GM04503 (cell line): ENCODE data around the gene BBS9.
"Not testable (repeated sequence)": the region's sequence is repeated elsewhere in the genome, so short reads cannot be mapped to it uniquely, and the experiment has no call there.

Experiments used
- DNase-seq: peaks from one replicate; pipeline ENCODE4 v3.0.0-alpha.2; 2012; ENCODE audit warnings: low read depth

Gene BBS9

DNA sequence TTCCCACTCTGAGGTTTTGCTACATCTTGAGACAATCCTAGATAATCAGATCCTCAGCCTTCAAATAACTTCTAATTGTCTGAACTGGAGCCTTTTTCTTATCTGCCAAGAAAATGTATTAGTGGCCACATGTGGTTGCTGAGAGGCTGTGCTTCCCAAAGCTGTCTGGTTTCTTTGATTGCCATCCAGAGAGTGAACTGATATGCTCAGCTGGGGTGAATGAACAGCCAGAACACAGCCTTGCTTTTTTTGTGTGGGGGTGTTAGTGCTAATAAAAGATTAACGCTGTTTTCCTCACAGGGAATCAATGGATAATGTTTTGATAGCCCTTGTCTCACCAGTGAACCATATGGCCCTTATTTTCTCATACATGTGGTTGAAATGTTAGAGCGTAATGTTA lies 66.9 kb downstream of the BBS9 start:
- DNase-seq, result no peak

DNA sequence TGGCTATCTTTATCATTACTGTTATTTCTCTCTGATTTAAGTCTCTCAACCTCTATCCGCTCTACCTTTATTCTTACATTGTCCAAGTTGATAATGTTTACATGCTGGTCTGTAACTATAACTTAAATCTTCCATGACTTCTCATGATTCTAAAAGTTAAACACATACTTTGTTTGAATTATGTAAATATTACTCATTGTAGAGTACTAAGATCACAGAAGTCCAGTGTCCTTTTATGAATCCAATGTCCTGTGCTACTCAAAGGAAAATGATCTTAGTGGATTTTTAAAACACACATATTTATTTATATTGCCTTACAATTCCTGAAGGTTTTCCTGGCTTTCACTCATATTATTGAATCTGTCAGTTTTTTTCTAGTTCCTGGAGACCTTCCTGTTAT lies 70.9 kb downstream of the BBS9 start:
- DNase-seq, result no peak

DNA sequence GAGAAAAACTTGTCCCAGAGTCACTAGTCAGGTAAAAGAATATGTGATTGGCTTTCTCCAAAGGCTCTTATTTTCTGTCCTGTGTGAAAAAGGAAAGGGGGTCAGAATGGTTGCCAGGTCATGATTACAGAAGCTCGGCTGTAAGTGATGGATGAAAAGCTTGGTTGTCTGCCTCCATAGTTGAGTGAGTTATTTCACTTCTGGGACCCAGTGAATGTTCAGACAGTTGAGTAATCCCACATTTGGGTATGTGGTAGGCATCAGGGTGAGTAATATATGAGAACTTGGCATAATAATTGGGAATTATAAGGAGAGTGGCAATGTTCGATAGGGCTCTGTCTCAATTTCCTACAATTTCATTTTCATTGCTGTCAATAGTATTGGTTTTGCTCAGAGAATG lies 72.5 kb downstream of the BBS9 start:
- DNase-seq, result no peak

DNA sequence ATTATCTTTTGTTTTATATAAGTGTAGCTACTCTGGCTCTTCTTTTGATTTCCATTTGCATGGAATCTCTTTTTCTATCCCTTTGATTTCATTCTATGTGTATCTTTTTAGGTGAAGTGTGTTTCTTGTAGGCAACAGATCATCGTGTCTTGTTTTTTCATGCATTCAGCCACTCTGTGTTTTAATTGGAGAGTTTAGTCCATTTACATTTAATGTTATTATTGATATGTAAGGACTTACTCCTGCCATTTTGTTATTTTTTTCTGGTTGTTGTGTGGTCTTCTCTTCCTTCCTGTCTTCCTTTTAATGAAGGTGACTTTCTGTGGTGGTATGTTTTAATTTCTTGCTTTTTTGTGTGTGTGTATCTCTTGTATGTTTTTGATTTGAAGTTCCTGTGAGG lies 81.6 kb downstream of the BBS9 start:
- no peak for DNase-seq

DNA sequence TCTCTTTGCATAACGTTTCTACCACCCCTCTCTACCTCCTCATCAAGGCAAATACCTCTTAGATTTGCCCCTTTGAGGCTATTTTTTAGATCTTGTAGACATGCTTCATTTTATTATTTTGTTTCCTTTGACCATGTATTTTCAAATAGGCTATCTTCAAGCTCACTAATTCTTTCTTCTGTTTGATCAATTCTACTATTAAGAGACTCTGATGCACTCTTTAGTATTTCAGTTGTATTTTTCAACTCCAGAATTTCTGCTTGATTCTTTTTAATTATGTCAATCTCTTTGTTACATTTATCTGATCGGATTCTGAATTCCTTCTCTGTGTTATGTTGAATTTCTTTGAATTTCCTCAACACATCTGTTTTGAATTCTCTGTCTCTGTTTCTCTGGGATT lies 82.8 kb downstream of the BBS9 start:
- no peak for DNase-seq

DNA sequence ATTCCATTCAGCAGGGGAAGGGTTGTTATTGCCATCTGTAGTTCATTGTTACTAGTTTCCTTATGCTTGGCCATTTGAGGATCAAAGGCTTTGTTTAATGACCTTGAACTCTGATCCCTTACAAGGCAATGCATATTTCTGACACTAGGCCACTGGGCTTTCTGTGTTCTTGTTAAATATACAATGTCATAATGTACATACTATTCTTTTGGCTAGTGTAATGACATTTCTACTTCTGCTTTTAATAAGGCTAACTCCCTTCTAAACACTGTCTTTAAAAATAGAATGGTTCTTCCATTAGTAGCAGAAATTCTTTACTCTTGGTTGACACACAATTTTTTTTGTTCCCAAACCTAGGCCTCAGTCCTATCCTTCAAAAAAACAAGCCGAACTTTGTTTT lies 86.6 kb downstream of the BBS9 start:
- no peak for DNase-seq

DNA sequence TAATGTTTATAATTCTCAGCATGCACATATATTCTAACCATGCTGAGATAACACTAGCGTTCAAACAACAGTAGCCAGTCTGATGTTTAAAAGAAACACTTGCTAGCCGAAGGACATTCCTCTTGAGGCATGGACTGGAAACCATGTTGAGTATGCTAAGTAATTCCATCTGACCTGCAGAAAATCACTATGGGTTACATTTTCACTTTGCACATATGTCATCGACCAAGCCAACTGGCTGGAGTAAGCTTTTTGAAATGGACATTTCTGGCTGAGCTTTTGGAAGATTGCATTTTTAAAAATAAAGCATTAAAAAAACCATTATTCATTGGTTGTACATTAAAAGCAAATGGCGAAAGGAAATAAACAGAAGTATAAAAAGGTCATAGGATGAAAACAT lies 88.2 kb downstream of the BBS9 start:
- no peak for DNase-seq

DNA sequence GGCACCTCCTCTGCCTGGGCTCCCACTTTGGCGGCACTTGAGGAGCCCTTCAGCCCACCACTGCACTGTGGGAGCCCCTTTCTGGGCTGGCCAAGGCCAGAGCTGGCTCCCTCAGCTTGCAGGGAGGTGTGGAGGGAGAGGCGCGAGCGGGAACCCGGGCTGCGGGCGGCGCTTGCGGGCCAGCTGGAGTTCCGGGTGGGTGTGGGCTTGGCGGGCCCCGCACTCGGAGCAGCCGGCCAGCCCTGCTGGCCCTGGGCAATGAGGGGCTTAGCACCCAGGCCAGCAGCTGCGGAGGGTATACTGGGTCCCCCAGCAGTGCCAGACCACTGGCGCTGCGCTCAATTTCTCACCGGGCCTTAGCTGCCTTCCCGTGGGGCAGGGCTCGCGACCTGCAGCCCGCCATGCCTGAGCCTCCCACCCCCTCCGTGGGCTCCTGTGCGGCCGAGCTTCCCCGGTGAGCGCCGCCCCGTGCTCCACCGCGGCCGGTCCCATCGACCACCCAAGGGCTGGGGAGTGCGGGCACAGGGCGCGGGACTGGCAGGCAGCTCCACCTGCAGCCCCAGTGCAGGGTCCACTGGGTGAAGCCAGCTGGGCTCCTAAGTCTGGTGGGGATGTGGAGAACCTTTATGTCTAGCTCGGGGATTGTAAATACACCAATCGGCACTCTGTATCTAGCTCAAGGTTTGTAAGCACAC lies 89.6 kb downstream of the BBS9 start:
- DNase-seq, result not testable (repeated sequence)

DNA sequence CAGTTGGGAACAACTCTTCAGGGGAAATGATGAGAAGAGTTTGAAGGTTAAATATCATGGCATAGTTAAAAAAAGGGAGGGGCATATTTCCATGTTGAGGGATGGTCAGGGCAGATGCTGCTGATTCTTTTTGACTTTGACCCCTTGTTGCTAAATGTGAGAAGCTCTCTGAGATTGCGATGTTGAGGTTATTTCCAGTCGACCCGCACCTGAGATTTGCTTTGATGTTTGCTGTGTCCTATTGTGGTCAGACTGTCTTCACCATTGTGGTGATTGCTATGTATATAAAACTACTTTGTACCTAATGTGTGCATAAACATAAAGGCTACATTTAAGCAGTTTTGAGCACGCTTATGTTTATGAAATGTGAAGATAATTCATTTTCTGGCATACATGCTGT lies 90.9 kb downstream of the BBS9 start:
- no peak for DNase-seq

DNA sequence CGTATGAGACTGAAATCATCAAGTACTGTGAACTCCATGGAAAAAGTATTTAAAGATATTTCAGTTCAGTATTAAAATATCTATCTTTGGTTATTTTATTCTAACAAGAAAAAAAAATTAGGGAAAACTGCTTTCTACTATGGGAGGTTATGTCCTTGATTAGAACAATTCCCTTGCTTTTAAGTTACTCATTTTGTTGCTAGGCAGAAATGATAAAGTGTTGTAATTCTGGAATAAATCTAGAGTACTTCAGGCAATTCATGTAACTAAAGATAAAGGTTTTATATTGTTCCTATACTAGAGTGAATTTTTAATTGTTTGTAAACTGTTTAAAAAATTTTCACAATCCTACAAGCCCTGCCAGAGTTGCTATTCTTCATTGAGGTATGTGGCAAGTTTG lies 92.0 kb downstream of the BBS9 start:
- DNase-seq, result no peak

DNA sequence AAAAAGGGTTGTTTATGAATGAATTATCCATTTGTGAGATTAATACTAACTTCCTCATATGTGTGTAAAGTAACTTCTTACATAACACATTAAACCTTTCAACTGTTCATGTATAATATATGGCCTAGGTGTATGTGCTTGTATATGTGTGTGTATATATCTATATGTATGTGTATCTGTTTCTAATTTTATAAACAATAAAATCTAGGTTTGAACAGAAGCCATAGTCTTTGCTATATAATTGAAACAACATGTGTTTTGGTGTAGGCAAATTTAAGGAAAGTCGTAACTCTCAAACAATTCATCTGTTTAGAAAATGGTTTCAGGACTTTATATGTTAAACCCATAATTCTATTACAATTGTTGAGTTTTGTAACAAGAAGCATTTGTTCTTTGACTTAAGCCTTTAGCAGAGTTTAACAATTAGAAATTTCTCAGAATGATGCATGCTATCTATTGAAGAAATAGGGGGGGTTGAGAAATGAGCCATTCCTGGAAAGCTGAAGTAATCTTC lies 103.3 kb downstream of the BBS9 start:
- DNase-seq, result no peak

DNA sequence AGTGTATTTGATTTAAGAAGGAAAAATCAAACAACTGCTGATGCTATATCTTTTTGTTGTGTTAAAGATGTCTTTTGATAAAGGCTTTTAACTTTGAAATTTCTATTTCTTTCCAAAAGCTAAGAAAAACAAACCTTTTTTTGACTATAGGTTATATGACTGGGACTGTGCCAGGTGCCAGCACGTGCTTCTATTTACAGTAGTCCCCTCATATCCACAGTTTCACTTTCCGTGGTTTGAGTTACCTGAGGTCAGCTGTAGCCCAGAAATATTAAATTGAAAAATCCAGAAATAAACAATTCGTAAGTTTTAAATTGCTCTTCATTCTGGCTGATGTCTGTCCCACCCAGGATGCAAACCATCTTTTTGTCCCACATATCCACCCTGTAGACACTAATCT lies 104.3 kb downstream of the BBS9 start:
- DNase-seq, result no peak

DNA sequence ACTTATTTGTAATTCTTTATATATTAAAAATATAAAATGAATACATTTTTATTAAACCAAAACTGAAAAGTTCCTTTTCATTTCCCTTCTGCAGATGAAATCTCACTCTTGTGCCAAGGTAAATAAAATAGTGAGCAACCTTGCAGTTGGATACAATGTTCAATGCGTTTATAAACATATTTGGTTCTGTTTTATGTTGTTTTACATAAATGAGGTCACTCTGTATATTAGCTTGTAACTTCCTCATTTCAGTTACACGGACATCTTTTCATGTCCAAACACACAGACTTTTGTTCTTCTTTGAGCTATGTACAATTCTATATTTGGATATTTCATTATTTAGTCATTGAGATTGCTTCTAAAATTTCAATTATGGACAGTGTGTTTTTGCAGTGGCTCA lies 107.7 kb downstream of the BBS9 start:
- DNase-seq, result no peak

DNA sequence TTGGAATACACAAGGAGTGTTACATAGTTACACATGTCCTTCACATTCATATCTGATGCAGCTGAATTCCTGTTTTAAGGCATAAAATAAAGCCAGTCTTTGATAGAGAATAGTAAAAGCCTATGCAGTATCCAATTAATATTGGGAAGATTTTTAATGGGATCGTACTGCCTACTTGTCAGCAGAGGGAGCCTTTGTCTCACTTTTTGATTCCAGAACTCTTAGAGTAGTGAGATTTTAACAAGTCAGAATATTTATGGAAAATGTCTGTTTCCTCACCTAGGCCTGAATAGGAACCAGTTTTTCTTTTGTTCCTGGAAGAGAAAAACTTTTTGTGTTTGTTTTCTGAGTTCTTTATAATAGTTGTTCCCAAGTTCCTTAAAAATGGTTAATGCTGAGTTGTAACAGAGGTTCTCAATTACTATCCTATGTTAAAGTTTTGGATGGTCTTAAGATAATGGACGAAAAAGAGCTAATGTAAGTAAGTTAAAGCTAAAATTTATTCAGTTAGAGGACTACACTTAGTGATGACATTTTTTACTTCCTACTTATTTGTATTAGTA lies 114.0 kb downstream of the BBS9 start:
- no peak for DNase-seq

DNA sequence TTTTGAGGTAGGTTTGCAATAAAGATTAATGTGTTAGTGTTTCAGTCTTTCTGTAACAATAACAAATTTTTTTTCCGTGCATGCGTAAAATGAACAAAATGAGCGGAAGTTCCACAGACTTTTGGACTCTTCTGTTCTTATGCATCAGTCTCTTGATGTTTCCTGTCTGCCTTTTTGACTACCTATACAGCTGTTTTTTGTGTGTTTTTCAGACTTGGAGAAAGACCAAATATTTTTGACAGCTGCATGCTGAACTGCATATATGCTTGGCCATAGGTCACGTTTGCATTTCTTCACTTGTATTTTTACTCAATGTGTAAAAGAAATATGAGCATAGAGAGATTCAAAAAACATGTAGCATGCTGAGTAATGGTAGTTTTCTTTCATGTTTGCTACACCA lies 119.3 kb downstream of the BBS9 start:
- DNase-seq, result no peak

DNA sequence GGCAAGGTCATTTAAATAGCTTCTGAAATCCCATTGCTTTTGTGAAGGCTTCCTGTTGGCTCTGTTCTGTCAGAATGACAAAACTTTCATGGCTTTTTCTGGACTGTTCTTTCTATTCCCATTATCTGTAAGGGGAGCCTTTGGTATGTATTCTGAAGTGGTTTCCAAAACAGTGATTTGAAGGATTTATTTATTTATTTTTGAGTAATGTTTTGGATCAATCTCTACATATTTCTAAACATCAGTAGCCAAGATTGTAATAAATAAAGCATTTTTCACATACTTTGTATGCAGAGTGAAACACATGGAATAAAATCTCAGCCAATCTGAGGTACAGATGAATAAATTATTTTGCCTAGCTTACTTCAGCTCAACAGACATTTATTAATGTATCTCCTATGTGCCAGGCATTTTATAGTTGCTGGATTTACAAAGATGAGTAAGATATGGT lies 121.1 kb downstream of the BBS9 start:
- DNase-seq, result peak; percentile 93

DNA sequence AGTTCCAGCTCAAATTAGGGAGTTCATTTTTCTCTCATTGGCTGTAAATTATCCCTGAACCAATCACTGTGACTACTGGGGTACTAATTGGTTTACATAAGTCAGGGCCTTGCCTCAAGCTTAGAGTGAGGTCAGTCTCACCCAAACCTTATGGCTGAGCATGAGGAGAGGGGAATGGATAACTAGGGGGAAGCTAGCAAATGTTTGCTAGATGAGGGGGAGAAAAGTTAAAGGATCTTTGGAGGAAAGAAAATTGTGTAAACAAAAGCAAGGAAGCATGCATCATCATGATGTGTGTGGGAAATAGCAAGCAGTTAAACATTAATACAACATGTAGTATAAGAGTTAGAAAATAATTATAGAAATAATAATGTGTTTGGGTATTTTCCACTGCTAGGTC lies 121.9 kb downstream of the BBS9 start:
- DNase-seq, result no peak

DNA sequence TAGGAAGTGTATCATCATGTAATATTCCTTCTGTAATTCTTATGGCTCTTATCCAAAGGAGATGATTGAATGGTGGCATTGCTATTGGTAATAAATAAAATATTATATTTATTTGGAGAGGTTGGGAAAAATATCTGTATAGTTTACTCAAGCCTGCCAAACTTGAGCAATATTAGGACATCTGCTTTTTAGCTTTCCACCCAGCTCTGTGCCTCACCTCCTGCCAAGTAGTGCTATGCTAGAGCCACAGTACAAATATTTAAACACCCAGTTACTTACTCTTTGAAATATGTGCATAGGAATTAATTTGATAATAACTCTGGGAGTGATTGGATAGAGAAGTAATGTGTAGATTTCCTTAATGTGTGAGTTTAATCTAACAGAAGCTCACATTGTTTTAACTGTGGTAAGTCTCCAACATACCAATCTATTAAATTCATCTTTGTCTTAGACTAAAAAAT lies 129.2 kb downstream of the BBS9 start:
- DNase-seq, result no peak

DNA sequence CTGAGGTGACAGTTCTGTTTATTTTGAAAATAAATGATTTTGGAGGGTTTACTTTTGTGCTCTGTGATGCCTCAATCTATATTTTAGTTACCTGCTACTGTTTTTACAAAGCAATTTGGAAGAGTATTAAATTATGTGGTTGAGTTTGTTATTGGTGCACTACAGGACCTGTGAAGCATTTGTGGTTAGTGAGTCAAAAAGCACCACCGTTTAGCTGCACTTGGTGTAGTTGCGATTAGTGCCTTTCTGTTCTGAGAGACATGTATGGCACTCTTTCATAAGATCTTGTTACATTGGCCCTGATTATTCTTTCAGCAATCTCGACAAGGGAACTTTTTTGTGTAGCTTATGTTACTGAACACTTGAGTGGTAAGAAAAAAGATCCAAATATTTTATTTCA lies 132.2 kb downstream of the BBS9 start:
- no peak for DNase-seq

DNA sequence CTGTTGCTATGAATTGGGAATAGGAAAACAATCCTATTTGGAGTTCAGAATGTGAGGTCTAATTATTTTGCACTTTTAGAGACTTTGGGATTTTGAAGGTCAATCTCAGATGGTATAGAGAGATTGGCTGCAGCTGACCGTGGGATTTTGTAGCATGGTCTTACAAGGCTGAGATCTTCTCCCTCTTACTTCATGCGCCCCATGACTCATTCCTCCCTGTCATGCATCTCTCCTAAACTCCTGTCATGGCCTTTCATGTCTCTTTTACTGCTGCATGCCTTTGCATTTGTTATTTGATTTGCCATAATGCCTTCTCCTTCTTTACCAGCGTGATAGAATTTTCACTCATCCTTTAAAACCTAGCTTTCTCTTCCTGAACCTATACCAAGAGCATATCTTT lies 133.1 kb downstream of the BBS9 start:
- no peak for DNase-seq

DNA sequence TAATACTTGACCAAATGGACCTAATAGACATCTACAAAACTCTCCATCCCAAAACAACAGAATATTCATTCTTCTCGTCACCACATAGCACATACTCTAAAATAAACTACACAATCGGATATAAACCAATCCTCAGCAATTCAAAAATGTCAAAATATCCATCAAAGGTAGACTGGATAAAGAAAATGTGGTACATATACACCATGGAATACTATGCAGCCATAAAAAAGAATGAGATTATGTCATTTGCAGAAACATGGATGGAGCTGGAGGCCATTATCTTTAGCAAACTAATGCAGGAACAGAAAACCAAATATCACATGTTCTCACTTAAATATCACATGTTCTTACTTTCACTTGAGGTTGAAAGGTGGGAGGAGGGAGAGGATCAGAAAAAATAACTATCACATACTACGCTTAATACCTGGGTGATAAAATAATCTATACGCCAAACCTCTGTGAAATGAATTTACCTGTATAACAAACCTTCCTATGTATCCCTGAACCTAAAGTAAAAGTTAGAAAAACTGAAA lies 142.5 kb downstream of the BBS9 start:
- not testable (repeated sequence) for DNase-seq

DNA sequence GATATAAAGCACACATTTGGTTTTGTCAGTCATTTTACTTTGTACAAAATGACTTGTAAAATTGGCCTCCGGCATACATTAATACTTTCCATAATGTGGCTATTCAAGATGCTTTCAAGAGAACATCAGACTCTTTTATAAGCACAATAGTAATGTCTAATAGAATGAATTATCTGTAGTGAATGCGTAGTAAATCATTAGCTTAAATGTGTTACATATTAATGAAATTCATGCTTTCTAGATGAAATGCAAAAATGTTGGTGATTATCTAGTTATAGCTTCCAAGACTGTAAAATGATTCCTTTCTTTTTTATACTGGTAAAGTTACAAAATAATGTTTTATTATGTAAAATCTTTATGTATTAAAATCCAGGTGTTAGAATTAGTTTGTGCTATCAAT lies 144.0 kb downstream of the BBS9 start:
- DNase-seq, result no peak

DNA sequence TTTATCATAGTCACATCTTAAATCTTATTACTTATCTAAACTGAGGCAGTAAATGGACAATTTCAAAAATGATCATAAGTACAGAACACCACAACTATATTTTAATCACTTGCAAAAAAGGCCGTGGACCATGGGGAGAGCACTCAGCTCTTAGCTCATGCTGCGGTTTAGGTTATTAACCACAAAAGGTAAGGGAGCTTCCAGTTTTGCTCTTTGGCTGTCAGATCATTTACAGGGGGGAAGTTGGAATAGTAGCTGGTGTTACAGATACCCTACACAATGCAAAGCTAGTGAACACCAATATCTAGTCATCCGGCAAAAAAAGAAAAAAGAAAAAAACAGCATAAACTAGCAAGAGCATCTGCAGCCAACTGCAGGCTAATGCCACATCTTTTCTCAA lies 147.0 kb downstream of the BBS9 start:
- no peak for DNase-seq

DNA sequence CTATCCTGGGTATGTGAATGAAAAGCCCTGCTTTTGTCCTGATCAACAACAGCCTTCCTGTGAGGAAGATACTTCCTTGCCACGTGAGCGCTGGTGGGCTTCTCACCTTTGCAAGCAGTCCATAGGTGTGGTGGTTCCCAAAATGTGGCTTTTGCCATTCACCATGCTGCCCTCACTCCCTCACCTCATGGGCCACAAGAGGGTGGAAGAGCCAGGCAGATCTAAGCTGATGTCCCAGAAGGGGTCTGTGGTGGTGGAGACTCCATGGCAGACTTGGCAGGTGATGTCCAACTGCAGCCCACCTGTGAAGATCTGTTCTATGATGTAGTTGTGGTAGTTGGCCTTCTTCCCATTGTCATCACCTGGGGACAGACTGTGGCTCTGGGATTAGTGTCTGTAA lies 147.4 kb downstream of the BBS9 start:
- DNase-seq, result no peak
